Spleen (tissue), 11 donors: Measurements from ENCODE around the gene NFIA. TPM values are rescaled to one million over a fixed set of nuclear protein-coding genes. Genes with fewer than 3 reads are reported as not detected.

ENCODE experiments used
- DNase-seq: peaks from one replicate; pipeline ENCODE4 v3.0.0-alpha.2; 2020
- H3K27ac ChIP-seq, 8 donors: fragments of 200-600 bp; sonication (generic) in 7 of 8; 1 replicate in 4 of 8; 2 replicates in 4 of 8; pipeline versions ENCODE4 v1.5.0 to v1.8.0; 2016 to 2021; ENCODE audit warnings: inconsistent platforms in 4 of 8, mild to moderate bottlenecking in 4 of 8, moderate library complexity in 1 of 8
- H3K27me3 ChIP-seq, 7 donors: fragments of 200-600 bp; sonication (generic) in 6 of 7; replicated peaks in 1 of 7; 1 replicate in 4 of 7; 2 replicates in 3 of 7; pipeline versions ENCODE4 v1.5.0 to v1.8.0; 2016 to 2021; ENCODE audit warnings: inconsistent platforms in 3 of 7, mild to moderate bottlenecking in 1 of 7
- H3K36me3 ChIP-seq, 6 donors: fragments of 200-600 bp; sonication (generic) in 5 of 6; 1 replicate in 4 of 6; 2 replicates in 2 of 6; pipeline versions ENCODE4 v1.5.0 to v1.8.0; 2016 to 2021; ENCODE audit warnings: inconsistent platforms in 2 of 6
- H3K4me1 ChIP-seq, 6 donors: fragments of 200-600 bp; sonication (generic) in 5 of 6; 1 replicate in 3 of 6; 2 replicates in 3 of 6; pipeline versions ENCODE4 v1.5.0 to v1.8.0; 2016 to 2021; ENCODE audit warnings: inconsistent platforms in 3 of 6
- H3K4me3 ChIP-seq, 8 donors: fragments of 200-600 bp; sonication (generic) in 7 of 8; 1 replicate in 4 of 8; 2 replicates in 4 of 8; pipeline versions ENCODE4 v1.5.0 to v1.8.0; 2016 to 2021; ENCODE audit warnings: inconsistent platforms in 4 of 8, mild to moderate bottlenecking in 4 of 8, moderate library complexity in 2 of 8
- H3K9me3 ChIP-seq, 8 donors: fragments of 200-600 bp; sonication (generic) in 7 of 8; 1 replicate in 4 of 8; 2 replicates in 4 of 8; pipeline versions ENCODE4 v1.5.0 to v1.8.0; 2016 to 2021; ENCODE audit warnings: inconsistent platforms in 4 of 8
- POLR2A ChIP-seq, 3 donors: fragments of 450-650 bp; IDR thresholded peaks; one replicate each; pipeline ENCODE4 v1.5.1; 2017; ENCODE audit warnings: antibody characterized with exemption in 3 of 3, mild to moderate bottlenecking in 1 of 3
- POLR2AphosphoS5 ChIP-seq, 3 donors: sonication (generic); formaldehyde crosslinking; IDR thresholded peaks; one replicate each; pipeline ENCODE4 v1.5.1; 2017; ENCODE audit warnings: antibody characterized with exemption in 3 of 3
- WGBS, 5 donors: extraction: QIAGEN DNeasy Blood & Tissue Kit in 3 of 5; methylation state at CpG; one replicate each; pipeline versions ENCODE4 v1.1.5 to v1.1.7; 2013 to 2018; 5-methylcytosine and 5-hydroxymethylcytosine counted together
- intact Hi-C: fragments of 100-400 bp; cut with DNase I; formaldehyde crosslinking; loops from one replicate; pipeline ENCODE4 v1.15.0; 2023; ENCODE audit warnings: low total_unique reads
- polyA plus RNA-seq, 3 donors: library from polyadenylated mRNA; stranded (reverse); fragments of 200-250 nt; gene quantifications; one replicate each; pipeline ENCODE4 v1.2.1, GENCODE V29; 2013
- total RNA-seq, 7 donors: library from RNA; depleted of rRNA in 3 of 7; stranded (reverse); fragments of >200 nt in 3 of 7; fragmentation: NEBNext Ultra II Directional in 4 of 7; extraction: Animal tissue kit (Norgen Biotek cat#: 25700) in 4 of 7; gene quantifications; one replicate each; pipeline versions ENCODE4 v1.1.0 to v1.2.1, GENCODE V29; 2016 to 2021
- TF ChIP-seq, protein P1 (sequence below), 11 experiments: fragments of 200-600 bp in 7 of 11; fragments of 450-650 bp in 4 of 11; sonication (generic) in 4 of 11; IDR thresholded peaks in 8 of 11; conservative IDR thresholded peaks in 3 of 11; 1 replicate in 7 of 11; 2 replicates in 4 of 11; pipeline versions ENCODE4 v1.4.0 to v1.8.0; 2016 to 2021; ENCODE audit warnings: antibody characterized with exemption in 11 of 11, inconsistent platforms in 4 of 11, mild to moderate bottlenecking in 1 of 11
- donor health status: healthy with polysubstance abuse.
- donor health status: DM: no; HTN: no; CAD: no; lungs with moderate emphysema.
- donor health status: DM: no; HTN: no; CAD: no.
- donor health status: Bipolar disorder and iron deficiency.
- donor health status: healthy.
- donor health status: DM: no; HTN: no; CAD: no.
- donor health status: DM: yes; HTN: yes; CAD: no.

The NFIA gene
- total and polyA plus RNA-seq, 10 donors = 3.1 to 76.8 (median 35.5) TPM

GRCh38 chr1:61486783-61487536 is 404.6 kb downstream of the NFIA start:
- TF ChIP-seq, protein P1, sequence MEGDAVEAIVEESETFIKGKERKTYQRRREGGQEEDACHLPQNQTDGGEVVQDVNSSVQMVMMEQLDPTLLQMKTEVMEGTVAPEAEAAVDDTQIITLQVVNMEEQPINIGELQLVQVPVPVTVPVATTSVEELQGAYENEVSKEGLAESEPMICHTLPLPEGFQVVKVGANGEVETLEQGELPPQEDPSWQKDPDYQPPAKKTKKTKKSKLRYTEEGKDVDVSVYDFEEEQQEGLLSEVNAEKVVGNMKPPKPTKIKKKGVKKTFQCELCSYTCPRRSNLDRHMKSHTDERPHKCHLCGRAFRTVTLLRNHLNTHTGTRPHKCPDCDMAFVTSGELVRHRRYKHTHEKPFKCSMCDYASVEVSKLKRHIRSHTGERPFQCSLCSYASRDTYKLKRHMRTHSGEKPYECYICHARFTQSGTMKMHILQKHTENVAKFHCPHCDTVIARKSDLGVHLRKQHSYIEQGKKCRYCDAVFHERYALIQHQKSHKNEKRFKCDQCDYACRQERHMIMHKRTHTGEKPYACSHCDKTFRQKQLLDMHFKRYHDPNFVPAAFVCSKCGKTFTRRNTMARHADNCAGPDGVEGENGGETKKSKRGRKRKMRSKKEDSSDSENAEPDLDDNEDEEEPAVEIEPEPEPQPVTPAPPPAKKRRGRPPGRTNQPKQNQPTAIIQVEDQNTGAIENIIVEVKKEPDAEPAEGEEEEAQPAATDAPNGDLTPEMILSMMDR (IDR thresholded peaks at IDR 0.05 in 8 of 11, conservative IDR thresholded peaks at IDR 0.05 in 3 of 11) = no peak
- TF ChIP-seq POLR2AphosphoS5 (IDR thresholded peaks at IDR 0.05) (no peak), POLR2A (IDR thresholded peaks at IDR 0.05) (no peak)
- Histone ChIP-seq H3K27ac (no peak overlapping the region), H3K9me3 (no peaks in the 10 kb centered on the region), H3K36me3 (no peaks in the 10 kb centered on the region), H3K27me3 (no peaks in the 10 kb centered on the region), H3K4me1 (no peaks in the 10 kb centered on the region), H3K4me3 (no peak overlapping the region)
- intact Hi-C loops = no loop called here
- no peak for DNase-seq
- 69 to 87% (median 74%) methylated on average over 4 of the region's 4 CpGs for WGBS, 5 donors

- no peak for DNase-seq
- Histone ChIP-seq H3K27ac (no peak overlapping the region), H3K36me3 (no peaks in the 10 kb centered on the region), H3K9me3 (no peaks in the 10 kb centered on the region), H3K4me1 (no peaks in the 10 kb centered on the region), H3K27me3 (no peaks in the 10 kb centered on the region), H3K4me3 (no peak overlapping the region)
- WGBS, 5 donors = 60 to 71% (median 62%) methylated on average over 6 of the region's 6 CpGs
- intact Hi-C loops = no loop called here
- TF ChIP-seq, protein P1 (IDR thresholded peaks at IDR 0.05 in 8 of 11, conservative IDR thresholded peaks at IDR 0.05 in 3 of 11) = no peak
- TF ChIP-seq POLR2AphosphoS5 (IDR thresholded peaks at IDR 0.05) (no peak), POLR2A (IDR thresholded peaks at IDR 0.05) (no peak)
These were observed 405.4 kb downstream of the NFIA start for GRCh38 chr1:61487801-61488200.

DNA sequence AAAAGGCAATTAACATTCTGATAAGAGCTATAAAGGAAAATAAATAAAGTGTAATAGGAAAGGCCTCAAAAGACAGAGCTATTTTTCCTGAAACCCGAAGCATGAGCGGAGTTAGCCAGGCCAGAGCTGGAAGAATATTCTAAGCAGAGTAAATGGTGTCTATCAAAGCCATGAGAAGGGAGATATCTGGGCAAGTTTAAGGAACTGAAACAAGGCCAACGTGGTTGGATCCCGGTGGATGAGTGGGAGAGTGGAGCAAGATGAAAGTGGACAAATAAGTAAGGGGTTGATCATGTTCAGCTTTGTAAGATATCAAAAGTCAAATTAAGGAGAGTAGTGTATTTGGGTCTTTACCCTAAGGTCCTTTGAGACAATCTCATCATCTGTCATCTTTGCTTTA is 408.6 kb downstream of the NFIA start:
- TF ChIP-seq, protein P1 (IDR thresholded peaks at IDR 0.05 in 8 of 11, conservative IDR thresholded peaks at IDR 0.05 in 3 of 11) = no peak
- TF ChIP-seq POLR2AphosphoS5 (IDR thresholded peaks at IDR 0.05) = no peak
- no peak for TF ChIP-seq POLR2A (IDR thresholded peaks at IDR 0.05)
- no peak for DNase-seq
- Histone ChIP-seq H3K27ac (no peak overlapping the region), H3K27me3 (no peaks in the 10 kb centered on the region), H3K4me1 (no peaks in the 10 kb centered on the region), H3K4me3 (no peak overlapping the region), H3K9me3 (no peaks in the 10 kb centered on the region), H3K36me3 (no peaks in the 10 kb centered on the region)
- intact Hi-C loops = no loop called here
- 66 to 86% (median 79%) methylated on average over 4 of the region's 4 CpGs for WGBS, 5 donors

- DNase-seq = no peak
- Histone ChIP-seq H3K36me3 (no peaks in the 10 kb centered on the region), H3K4me3 (no peak overlapping the region), H3K9me3 (no peaks in the 10 kb centered on the region), H3K27ac (no peak overlapping the region), H3K4me1 (no peaks in the 10 kb centered on the region), H3K27me3 (no peaks in the 10 kb centered on the region)
- TF ChIP-seq POLR2A (IDR thresholded peaks at IDR 0.05) = no peak
- TF ChIP-seq, protein P1 (IDR thresholded peaks at IDR 0.05 in 8 of 11, conservative IDR thresholded peaks at IDR 0.05 in 3 of 11) = no peak
- TF ChIP-seq POLR2AphosphoS5 (IDR thresholded peaks at IDR 0.05) = no peak
- WGBS, 5 donors = 56 to 87% (median 80%) methylated on average over 4 of the region's 4 CpGs
- intact Hi-C loops = no loop called here
These were observed 409.1 kb downstream of the NFIA start for GRCh38 chr1:61491497-61491896.
